22Rv1 (cell line): ENCODE measurements around the gene UPK3A.

Source experiments
- ZFX ChIP-seq: fragments of 450-650 bp; IDR thresholded peaks from 2 replicates; pipeline ENCODE4 v1.6.1; 2017; ENCODE audit warnings: antibody characterized with exemption, borderline replicate concordance
- TF ChIP-seq, protein P1 (sequence below): fragments of 450-650 bp; IDR thresholded peaks from 2 replicates; pipeline ENCODE4 v1.5.1; 2017; ENCODE audit warnings: mild to moderate bottlenecking

DNA sequence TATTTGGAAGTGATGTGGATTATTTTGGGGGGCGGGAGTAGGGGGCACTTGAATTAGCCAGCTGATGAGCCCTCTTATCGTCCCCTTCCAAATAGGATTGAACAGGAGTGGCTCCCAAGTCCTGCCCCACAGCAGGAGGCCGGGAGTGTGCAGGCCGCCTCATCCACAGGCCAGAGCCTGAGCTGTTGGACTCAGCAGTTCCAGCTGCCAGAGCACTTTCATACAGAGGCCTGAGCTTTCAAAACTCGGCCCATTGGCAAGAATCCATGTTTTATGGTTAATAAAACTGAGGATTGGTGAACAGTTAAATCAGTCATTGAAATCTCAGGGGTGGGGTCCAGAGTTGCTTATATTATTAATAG lies 34.6 kb downstream of the UPK3A start:
- TF ChIP-seq, protein P1, sequence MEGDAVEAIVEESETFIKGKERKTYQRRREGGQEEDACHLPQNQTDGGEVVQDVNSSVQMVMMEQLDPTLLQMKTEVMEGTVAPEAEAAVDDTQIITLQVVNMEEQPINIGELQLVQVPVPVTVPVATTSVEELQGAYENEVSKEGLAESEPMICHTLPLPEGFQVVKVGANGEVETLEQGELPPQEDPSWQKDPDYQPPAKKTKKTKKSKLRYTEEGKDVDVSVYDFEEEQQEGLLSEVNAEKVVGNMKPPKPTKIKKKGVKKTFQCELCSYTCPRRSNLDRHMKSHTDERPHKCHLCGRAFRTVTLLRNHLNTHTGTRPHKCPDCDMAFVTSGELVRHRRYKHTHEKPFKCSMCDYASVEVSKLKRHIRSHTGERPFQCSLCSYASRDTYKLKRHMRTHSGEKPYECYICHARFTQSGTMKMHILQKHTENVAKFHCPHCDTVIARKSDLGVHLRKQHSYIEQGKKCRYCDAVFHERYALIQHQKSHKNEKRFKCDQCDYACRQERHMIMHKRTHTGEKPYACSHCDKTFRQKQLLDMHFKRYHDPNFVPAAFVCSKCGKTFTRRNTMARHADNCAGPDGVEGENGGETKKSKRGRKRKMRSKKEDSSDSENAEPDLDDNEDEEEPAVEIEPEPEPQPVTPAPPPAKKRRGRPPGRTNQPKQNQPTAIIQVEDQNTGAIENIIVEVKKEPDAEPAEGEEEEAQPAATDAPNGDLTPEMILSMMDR: no peak
- no peak for TF ChIP-seq ZFX
